ENCODE results near the gene WDR49. TPM values are rescaled to one million over a fixed set of nuclear protein-coding genes. Genes with fewer than 3 reads are reported as not detected.

WDR49 gene
- total and polyA plus RNA-seq, 10 of the 15 experiments (the other 5 are each of a cell fraction or from before 2014, with no cell fraction given): 0.05 to 0.15 TPM; not detected in 8

- no peak overlapping the region for H2AFZ ChIP-seq (ENCODE audit: control insufficient read depth, low read depth, low read length)
- H3K4me2 ChIP-seq (ENCODE audit: control insufficient read depth, insufficient read depth): no peak overlapping the region
- ChIA-PET RAD21 (ENCODE audit: unreplicated experiment) (no interaction called here), SMC1A (ENCODE audit: uncharacterized antibody, unreplicated experiment) (no interaction called here), CTCF (no interaction called here), POLR2A (no interaction called here)
- no TSS peak for BruUV-seq (replicated peaks)
- H3K27me3 ChIP-seq (replicated peaks in 1 of 2; ENCODE audit: control insufficient read depth in 2 of 2, insufficient read depth in 2 of 2, low read length in 1 of 2): no peaks in the 10 kb centered on the region
- H3K9ac ChIP-seq (ENCODE audit: control insufficient read depth, insufficient read depth, low read length): no peak overlapping the region
- no peaks in the 10 kb centered on the region for H3K9me3 ChIP-seq (replicated peaks; ENCODE audit: control insufficient read depth, insufficient read depth, low read length)
- in situ Hi-C loops (cut with MboI) (no loop called here), intact Hi-C loops (cut with micrococcal nuclease; ENCODE audit: unreplicated experiment) (no loop called here)
- no peak overlapping the region for H3K4me3 ChIP-seq
- no peak for DNase-seq (ENCODE audit: low read depth, low spot score)
- no peaks in the 10 kb centered on the region for H4K20me1 ChIP-seq (ENCODE audit: control insufficient read depth, insufficient read depth)
- 60% methylated on average over 3 of the region's 3 CpGs for WGBS (ENCODE audit: insufficient coverage, insufficient replicate concordance, low lambda C conversion rate, missing lambda C conversion rate)
- FAIRE-seq: no peak
- no peak for TF ChIP-seq ZNF687 (IDR thresholded peaks at IDR 0.05)
- no peak for TF ChIP-seq POU2F2 (IDR thresholded peaks at IDR 0.05; ENCODE audit: borderline replicate concordance, low read depth, low read length)
- TF ChIP-seq MAX (IDR thresholded peaks at IDR 0.05; ENCODE audit: low read depth, low read length): no peak
- no peak for TF ChIP-seq IRF5 (IDR thresholded peaks at IDR 0.05; ENCODE audit: borderline replicate concordance)
- no peak for TF ChIP-seq CREB1 (IDR thresholded peaks at IDR 0.05; ENCODE audit: low read depth)
- no peak for TF ChIP-seq CTCF (IDR thresholded peaks at IDR 0.05 in 2 of 3, conservative IDR thresholded peaks at IDR 0.05 in 1 of 3; ENCODE audit: control insufficient read depth in 2 of 3, extremely low read depth in 1 of 3, insufficient read depth in 1 of 3, low read depth in 3 of 3, low read length in 3 of 3)
- no peak for TF ChIP-seq ZNF217 (IDR thresholded peaks at IDR 0.05)
- TF ChIP-seq NFYB (IDR thresholded peaks at IDR 0.05; ENCODE audit: insufficient read depth, low read depth, low read length): no peak
- TF ChIP-seq MYC (IDR thresholded peaks at IDR 0.05; ENCODE audit: insufficient read depth, insufficient read length, insufficient replicate concordance, low read length, severe bottlenecking): no peak
- TF ChIP-seq SRF (IDR thresholded peaks at IDR 0.05; ENCODE audit: low read depth in 2 of 2, low read length in 2 of 2): no peak
- TF ChIP-seq SIN3A (IDR thresholded peaks at IDR 0.05; ENCODE audit: low read depth, low read length): no peak
- no peak for TF ChIP-seq TCF7 (IDR thresholded peaks at IDR 0.05; ENCODE audit: borderline replicate concordance)
- TF ChIP-seq ASH2L (IDR thresholded peaks at IDR 0.05; ENCODE audit: borderline replicate concordance, low read depth): no peak
- TF ChIP-seq PAX8 (IDR thresholded peaks at IDR 0.05): no peak
- ATAC-seq: no peak
- no peaks in the 10 kb centered on the region for H3K36me3 ChIP-seq (ENCODE audit: control insufficient read depth in 2 of 2, insufficient read depth in 2 of 2, low read length in 1 of 2)
- H3K4me1 ChIP-seq (ENCODE audit: control insufficient read depth, insufficient read depth, low read length): no peaks in the 10 kb centered on the region
- H3K27ac ChIP-seq (ENCODE audit: control insufficient read depth, insufficient read depth): no peak overlapping the region
- H3K79me2 ChIP-seq (ENCODE audit: control insufficient read depth, insufficient read depth, low read length): no peaks in the 10 kb centered on the region
These were observed 66.1 kb downstream of the WDR49 start for GRCh38 chr3:167587651-167588050.
